NCI-H748 treated with DMSO at 0.1 percent for 48 hours (cell line): Measurements from ENCODE around the gene CRKL.

ENCODE experiments used
- DNase-seq: peaks from one replicate; lab custom pipeline; 2025; lab: John Stamatoyannopoulos, UW

Gene CRKL

DNA sequence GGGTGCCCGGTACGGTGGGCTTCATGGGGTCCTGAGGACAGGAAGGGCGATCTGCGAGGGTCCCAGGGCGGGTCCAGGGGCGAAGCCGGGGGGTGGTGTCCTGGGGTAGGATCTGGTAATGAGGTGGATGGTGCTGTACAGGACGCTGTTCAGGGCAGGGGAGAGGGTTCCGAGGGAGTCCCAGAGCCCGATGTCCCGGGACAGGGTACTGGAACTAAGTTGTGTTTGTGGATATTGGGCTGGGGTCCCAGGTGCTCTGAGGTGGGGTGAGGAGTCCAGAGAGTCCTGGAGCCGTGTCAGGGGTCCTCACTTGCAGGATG, 65.3 kb downstream of the CRKL start:
- DNase-seq, result no peak

DNA sequence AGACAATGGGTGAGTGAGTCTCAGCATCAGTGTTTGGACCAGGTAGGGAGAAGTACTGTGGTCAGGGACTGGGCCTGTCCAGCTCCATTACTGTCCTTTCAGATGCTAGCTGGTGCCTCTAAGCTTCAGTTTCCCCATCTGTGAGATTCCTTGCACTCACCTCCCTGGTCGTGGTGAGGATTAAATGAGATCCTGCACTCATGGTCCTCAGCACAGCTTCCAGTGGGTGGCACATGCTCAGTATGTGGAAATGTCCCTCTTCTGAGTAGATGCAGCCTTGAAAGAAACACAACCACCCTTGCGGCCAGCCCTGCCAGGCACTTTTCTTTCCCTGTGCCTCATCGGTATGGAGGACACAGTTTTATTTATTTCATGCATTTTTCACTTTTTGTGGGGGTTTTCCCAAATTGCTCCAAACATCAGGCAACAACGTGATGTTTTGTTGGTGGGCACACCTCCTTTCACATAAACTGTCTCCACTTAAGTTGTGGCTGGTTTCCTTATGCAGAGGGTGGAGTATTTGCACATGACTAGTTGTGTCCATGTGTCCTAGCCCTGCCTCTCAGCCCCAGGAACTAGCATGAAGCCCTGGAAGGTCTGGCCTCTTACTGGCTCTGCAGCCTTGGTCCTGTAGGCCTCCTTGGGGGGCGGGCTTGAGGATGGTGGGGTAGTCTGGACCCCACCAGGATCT, 66.0 kb downstream of the CRKL start:
- no peak for DNase-seq

DNA sequence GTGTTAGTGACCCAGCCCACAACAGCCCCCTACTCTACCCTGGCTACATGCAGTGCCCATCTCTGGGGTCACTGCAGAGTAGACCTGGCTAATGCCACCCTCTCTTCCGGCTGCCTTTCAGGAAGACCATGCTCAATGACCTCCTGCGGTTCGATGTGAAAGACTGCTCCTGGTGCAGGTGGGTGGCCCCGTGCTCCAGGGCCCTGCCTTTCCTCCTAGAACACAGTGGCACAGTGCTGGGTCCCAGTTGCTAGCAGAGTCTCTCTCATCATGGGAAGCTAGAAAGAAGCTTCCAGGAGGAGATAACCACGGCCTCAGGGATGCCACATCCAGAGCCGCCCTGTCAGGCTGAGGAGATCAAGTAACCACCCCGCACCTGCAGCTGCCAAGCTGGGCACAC, 68.5 kb downstream of the CRKL start:
- DNase-seq, result no peak

DNA sequence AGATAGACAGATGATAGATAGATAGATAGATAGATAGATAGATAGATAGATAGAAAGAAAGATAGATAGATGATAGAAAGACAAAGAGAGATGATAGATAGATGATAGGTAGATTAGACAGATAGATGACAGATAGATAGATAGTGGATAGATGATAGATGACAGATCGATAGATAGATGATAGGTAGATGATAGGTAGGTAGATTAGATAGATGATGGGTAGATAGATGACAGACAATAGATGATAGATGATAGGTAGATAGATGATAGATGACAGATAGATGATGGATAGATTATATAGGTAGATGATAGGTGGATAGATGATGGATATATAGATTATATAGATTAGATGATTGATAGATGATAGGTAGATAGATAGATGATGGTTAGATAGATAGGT, 69.2 kb downstream of the CRKL start:
- no peak for DNase-seq

DNA sequence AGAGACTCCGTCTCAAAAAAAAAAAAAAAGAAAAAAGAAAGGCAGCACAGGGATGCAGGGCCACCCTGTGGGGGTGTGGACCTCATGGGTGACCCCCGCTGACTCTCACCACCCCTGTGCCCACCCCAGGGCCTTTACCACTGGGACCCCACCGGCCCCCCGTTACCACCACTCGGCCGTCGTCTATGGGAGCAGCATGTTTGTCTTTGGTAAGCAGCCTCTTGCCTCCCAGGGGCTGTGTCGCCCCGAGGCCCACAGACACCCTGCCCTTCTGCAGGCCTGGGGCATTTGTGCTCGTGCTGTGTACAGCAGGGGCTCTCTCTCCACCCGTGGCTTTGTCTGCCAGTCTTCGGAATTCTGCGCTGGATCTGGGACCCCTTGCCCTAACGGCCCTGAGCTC, 70.2 kb downstream of the CRKL start:
- DNase-seq, result no peak

DNA sequence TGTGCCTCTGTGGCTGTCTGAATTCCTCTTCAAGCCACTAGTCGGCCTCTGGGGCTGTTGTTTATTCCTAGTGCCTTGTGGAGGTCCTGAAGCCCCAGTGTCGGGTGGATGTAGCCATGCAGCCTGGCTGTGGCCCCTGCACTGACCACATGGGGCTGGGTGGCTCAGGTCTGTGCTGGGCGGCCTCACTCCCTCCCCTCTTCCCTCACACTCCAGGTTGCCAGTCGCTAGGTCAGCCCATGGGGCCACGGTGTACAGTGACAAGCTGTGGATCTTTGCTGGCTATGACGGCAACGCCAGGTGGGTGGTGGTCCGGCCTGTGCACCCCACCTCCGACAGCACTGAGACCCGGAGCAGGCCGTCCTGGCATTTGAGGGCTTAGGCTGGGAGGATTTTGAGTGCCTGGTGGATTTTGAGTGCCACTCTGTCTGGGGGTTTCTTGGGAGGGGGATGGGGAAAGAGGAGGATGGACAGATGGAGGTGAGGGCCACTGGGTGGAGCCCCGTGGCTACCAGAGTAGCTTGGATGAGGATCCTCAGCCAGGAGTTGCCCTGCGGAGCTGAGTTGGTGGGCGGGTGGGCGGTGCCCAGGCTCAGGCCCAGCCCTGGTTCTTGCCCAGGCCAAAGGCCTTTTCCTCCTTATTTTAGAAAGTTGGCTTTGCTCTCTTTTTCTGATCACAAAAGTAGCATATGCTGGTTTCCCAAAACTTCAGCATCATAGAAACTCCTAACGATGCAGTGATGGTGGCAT, 71.5 kb downstream of the CRKL start:
- DNase-seq, result no peak

DNA sequence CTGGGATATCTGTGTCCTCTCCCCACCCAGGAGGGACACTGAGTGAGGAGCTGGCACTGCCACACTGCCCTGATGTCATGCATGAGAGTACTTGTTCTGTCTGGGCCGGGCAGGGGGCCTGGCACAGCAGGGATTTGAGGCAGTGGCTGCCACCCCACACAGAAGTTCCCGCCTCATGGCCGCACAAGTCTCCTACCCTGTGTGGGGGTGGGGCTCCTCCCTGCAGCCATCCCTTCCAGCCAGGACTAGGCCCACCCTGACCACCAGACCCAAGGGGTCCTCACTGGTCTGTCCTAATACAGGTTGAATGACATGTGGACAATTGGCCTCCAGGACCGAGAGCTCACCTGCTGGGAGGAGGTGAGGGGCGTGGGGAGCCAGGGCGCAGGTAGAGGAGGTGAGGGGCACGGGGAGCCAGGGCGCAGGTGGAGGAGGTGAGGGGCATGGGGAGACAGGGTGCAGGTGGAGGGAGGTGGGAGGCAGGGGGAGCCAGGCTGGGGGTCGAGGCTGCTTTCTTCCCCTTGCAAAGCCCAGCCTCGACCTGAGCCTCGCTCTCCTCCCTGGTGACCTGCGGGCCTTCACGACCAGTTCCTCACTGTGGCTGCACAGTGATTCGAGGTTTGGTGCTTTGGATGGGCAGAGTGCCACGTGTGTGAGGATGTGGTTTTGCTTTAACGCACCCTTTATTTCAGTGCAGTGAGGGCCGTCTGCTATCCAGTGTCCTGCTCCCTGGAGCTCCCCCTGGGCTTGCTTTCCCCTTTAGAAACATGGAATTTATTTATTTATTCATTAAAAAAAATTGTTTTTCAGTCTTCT, 72.3 kb downstream of the CRKL start:
- DNase-seq, result no peak

DNA sequence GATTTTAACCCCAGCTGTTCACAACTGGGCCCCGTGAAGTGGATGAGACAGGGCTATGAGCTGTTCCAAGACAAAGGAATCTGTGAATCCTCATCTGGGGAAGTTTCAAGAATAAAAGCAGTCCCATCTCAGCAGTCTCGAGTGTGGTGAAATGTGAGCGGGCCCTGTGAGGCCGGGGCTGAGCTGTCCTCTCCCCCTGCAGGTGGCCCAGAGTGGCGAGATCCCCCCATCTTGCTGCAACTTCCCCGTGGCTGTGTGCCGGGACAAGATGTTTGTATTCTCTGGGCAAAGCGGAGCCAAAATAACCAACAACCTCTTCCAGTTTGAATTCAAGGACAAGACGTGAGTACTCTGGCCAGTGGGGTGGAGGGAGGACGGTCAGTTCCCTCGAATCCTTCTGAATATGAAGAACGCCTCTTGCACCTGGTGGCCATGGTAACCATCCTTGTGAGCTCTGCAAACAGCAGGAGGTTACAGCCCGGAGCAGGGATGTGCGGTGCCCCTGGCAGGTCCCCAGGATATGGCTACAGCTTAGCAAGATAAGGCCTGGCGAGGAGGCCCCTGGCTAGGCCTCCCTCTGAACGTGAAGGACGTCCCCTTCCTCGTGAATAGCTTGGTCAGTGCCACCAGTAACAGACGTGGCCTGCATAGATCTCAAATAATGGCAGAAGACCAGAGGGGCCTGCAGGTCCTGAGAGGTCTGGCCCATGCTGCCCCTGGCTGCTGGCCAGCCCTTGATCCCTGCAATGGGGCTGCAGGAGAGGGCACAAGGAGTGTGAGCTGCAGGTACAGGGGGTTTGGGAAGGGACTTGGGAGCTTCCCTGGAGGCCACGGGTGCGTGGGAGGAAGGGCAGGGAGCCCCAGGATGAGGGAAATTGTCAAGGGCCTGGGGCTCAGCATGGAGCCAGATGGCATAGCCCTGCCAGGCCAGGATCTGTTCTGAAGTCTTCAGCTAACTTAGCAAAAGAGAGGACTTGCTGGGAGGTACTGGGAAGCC, 73.3 kb downstream of the CRKL start:
- DNase-seq, result no peak

DNA sequence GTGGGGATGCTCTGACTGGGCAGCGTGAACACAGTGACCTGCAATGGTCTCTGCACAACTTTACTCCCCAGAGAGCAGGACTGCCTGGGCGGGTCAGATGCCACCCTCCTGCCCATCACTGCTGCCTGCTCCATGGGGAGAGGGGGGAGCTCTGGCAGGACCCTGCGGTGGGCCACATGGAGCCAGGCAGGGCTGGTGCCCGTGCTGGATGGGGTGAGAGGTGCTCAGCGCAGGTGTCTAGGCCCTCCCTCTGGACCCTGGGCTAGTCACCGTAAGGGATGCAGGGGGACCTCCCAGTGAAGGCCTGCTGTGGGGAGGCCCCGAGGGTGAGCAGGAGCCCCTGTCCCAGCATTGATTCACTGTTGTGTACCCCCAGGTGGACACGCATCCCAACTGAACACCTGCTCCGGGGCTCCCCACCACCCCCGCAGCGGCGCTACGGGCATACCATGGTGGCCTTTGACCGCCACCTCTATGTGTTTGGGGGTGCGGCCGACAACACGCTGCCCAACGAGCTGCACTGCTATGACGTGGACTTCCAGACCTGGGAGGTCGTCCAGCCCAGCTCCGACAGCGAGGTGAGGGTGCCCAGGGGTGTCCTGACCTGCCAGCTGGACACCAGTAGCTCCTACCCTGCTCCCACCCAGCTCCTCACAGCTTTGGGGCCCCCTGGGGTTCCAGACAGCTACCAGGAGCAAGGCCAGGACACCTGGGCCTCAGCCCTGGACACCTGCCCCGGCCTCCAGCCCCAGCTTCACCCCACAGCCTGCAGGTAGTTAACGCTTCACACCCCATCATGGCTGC, 74.2 kb downstream of the CRKL start:
- no peak for DNase-seq

DNA sequence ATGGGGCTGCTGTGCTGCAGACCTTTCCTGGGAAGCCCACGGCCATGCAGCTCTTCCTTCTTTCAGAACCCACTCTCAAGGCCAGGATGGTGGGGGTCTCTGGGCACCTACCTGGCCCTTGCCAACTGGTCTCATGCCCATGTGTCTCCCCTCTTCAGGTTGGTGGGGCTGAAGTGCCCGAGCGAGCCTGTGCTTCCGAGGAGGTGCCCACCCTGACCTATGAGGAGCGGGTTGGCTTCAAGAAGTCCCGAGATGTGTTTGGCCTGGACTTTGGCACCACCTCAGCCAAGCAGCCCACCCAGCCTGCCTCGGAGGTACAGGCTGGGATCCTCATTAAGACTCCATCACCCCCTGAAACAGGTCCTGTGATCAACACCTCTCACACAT, 74.8 kb downstream of the CRKL start:
- DNase-seq, result no peak

DNA sequence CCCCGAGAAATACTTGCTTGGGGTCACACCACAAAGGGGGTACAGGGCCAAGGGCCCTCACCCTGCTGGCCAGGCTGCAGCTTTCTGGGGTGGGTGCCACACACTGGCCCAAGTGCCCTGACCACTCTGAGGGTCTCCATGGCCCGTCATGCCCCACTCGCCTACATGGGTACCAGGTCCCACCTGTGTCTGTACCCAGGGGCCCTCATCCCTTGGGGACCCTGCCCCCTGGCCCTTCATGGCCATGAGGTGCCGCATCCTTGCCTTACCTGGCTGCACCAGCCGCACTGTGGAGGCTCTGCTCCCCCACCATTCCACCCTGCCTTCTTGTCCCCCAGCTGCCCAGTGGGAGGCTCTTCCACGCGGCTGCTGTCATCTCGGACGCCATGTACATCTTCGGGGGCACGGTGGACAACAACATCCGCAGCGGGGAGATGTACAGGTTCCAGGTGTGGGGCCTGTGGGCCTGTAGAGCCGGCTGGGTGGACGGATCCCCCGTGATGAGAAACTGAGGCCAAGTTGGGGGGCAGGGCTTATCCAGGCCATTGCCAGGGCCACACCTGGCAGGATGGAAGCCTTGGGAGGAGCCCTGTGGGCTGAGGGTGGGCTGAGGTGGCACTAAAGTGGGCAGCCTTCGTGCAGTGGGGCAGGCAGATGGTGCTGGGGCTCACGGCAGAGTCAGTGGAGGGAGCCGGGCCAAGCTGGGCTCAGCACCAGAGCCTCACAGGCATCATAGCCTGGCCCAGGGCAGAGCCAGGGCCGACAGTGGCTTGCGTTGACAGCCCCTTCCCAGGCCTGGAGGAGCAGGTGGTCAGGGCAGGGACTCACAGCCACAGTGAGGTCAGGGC, 75.5 kb downstream of the CRKL start:
- no peak for DNase-seq

DNA sequence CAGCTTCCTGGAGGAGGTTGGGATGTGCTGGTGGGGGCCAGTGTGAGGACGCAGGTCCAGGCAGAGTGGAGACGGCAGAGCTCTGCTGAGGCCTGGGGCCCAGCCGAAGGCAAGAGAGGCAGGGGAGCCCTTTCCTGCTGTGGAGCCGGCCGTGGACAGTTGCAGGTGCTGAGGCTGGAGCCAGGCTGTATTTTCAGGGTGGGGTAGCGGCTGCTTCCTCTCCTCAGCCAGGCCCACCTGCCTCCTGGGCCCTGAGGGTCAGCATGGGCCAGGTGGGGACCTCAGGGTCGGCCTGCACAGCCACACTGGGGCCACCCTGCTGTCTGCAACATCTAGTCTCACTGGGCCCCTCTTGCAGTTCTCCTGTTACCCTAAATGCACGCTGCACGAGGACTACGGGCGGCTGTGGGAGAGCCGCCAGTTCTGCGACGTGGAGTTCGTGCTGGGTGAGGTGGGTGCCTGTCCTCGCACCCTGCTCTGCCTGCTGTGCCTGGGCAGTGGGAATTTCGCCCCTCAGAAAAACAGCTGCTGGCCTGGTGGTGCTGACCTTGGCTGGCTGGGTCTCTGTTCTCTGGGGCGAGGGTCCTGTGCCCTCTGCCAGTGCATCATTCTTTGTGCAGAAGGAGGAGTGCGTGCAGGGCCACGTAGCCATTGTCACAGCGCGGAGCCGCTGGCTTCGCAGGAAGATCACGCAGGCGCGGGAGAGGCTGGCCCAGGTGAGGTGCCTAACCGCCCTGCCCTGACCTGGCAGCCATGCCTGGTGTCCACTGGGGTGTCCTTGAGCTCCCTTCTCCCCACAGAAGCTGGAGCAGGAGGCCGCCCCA, 76.3 kb downstream of the CRKL start:
- DNase-seq, result no peak

DNA sequence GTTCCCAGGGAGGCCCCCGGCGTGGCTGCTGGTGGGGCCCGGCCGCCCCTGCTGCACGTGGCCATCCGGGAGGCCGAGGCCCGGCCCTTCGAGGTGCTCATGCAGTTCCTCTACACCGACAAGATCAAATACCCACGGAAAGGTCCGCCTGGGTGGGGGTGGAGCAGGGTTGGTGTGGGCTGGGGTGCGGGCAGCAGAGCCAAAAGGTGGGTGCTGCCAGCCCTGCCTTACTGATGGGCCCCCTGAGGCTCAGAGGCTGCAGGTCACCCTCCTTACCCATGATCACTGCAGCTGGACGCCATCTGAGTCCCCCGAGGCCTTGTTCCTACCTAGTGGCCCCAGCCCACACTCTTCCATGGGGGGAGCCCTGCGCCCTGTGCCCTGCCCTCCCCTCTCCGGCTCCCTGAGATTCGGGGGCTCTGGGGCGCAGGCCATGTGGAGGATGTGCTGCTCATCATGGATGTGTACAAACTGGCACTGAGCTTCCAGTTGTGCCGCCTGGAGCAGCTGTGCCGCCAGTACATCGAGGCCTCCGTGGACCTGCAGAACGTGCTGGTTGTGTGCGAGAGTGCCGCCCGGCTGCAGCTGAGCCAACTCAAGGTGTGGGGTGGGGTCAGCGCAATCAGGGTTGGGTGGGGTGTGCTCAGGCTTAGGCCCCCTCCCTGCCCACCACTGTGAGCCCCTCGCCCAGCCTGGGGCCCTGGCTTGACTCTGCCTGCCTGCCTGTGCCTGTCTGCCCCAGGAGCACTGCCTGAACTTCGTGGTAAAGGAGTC, 77.1 kb downstream of the CRKL start:
- no peak for DNase-seq

DNA sequence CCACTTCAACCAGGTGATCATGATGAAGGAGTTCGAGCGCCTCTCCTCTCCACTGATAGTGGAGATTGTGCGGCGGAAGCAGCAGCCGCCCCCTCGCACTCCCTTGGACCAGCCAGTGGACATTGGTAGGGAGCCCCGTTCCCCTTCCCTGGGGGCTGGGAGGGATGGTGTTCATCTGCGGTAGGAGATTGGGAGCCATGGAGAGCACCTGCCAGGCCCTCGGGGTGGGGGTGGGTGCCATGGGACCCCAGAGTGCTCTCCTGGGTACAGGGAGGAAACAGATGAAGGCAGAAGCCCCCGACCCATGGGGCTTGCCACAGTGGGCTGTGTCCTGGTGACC, 77.7 kb downstream of the CRKL start:
- no peak for DNase-seq

DNA sequence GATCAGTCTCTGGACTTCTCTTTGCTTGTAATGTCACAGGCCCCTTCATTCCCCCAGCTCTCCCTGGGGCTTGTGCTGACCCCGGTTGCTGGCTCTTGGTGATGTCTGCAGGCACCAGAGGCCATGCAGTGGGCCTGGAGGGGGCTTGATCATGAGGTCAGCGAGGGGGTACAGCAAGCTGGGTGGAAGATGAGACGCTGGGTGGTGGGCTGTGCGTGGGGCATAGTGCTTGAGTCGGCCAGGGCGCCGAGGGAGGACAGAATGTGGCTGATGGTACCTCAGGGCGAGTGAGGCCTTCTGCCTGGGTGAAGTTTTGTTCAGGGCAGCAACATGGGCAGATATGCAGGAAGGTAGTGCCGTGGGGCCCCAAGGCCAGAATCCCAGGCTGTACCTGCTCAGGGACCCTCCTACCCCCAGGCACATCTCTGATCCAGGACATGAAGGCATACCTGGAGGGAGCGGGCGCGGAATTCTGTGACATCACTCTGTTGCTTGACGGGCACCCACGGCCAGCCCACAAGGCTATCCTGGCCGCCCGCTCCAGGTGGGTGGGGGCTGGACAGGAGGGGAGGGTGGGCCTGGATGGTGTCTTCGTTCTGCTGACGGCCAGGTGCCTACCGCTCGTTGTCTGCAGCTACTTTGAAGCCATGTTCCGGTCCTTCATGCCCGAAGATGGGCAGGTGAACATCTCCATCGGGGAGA, 78.3 kb downstream of the CRKL start:
- no peak for DNase-seq

DNA sequence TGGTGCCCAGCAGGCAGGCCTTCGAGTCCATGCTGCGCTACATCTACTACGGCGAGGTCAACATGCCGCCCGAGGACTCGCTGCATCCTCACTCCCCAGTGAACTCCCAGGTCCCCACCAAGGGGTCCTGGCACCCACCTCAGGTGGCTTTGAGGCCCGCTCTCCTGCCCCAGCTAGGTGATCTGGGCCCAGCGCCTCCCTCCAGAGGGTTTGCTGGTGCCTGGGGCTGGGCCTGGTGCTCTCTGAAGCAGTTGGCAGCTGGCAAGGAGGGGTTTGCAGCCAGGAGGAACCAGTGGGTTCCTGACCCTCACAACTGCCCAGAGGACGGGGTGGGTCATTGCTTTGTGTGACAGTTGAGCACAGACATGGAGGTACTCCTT, 78.8 kb downstream of the CRKL start:
- no peak for DNase-seq

DNA sequence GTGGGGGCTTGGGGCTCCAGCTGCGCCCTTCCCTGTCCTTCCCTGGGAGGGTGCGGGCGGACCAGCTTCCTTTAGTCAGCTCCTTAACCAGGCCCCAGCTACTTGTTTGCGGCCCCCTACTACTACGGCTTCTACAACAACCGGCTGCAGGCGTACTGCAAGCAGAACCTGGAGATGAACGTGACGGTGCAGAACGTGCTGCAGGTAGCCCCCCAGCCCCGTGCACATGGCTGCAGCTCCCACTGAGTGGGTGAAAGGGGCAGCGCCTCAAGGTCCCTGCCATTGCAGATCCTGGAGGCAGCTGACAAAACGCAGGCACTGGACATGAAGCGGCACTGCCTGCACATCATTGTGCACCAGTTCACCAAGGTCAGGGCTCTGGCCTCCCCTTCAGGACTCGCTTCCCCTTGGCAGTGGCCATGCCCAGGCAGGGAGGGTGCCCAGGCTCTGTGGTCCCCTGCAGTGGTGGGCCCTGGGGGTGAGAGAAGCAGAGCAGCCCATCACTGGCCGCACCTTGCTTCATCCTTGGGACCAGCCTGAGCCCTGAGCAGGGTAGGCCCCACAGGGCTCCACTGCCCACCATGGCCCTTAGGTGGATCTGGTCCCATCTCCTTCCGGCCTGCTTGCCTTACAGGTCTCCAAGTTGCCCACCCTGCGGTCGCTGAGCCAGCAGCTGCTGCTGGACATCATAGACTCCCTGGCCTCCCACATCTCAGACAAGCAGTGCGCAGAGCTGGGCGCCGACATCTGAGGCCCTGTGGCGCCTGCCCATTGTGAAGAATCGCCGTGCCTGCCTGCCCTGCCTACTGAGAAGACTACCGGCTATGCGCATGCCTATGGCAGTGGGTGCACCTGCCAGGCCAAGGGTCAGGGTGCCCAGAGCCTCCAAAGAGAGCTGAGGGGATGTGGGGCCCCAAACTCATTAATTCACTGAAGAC, 79.7 kb downstream of the CRKL start:
- DNase-seq, result no peak
